ENCODE measurements around the gene TIMD4.

Gene TIMD4

DNA sequence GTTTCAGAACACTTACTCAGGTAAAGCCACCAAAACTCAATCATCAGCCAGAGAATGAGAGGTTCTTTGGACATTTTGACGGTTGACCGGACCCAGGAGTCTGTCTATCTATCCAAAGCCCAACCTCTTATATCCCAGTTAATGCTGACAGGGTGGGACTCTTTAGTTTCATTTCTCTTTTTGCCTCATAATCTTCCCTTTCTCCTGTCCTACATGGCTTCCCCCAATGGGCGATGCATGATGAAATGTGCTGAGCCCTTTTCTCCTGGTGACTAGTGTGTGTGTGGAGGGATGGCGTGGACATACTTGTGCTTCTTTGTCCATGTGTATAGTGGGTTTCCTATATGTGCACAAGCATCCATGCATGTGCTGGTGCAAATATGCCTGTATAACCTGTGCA is at the start of gene TIMD4:
Gene TIMD4, minus strand, starts transcription at position 102 of the 400 bp plus-strand sequence. Its CDS starts 28 bp downstream, at position 74.
- no peak within 1 kb of the TSS for H3K27ac ChIP-seq
- no peak for TF ChIP-seq ZFX (IDR thresholded peaks at IDR 0.05; ENCODE audit: borderline replicate concordance)
- TF ChIP-seq, protein P1, sequence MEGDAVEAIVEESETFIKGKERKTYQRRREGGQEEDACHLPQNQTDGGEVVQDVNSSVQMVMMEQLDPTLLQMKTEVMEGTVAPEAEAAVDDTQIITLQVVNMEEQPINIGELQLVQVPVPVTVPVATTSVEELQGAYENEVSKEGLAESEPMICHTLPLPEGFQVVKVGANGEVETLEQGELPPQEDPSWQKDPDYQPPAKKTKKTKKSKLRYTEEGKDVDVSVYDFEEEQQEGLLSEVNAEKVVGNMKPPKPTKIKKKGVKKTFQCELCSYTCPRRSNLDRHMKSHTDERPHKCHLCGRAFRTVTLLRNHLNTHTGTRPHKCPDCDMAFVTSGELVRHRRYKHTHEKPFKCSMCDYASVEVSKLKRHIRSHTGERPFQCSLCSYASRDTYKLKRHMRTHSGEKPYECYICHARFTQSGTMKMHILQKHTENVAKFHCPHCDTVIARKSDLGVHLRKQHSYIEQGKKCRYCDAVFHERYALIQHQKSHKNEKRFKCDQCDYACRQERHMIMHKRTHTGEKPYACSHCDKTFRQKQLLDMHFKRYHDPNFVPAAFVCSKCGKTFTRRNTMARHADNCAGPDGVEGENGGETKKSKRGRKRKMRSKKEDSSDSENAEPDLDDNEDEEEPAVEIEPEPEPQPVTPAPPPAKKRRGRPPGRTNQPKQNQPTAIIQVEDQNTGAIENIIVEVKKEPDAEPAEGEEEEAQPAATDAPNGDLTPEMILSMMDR (IDR thresholded peaks at IDR 0.05): no peak

DNA sequence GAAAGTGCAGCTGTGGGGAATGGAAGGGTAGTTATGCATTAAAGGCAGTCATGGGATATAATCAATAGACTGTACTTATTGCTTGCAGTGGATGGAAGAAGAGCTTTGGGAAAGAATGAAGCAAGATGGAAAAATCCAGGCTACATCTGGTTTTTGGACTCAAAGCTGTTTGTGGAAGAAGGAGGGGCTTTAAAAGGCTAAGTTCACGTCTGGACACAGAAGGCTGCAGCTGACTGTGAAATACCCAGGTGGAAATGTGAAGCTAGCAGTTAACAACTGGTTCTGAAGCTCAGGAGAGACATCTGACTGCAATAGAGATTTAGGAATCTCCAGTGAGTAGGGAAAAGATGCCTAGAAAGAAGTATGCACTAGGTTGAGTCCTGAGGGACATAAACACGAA is 43.2 kb upstream of the TIMD4 start:
- no peak for TF ChIP-seq ZFX (IDR thresholded peaks at IDR 0.05; ENCODE audit: borderline replicate concordance)
- TF ChIP-seq, protein P1 (IDR thresholded peaks at IDR 0.05): no peak

DNA sequence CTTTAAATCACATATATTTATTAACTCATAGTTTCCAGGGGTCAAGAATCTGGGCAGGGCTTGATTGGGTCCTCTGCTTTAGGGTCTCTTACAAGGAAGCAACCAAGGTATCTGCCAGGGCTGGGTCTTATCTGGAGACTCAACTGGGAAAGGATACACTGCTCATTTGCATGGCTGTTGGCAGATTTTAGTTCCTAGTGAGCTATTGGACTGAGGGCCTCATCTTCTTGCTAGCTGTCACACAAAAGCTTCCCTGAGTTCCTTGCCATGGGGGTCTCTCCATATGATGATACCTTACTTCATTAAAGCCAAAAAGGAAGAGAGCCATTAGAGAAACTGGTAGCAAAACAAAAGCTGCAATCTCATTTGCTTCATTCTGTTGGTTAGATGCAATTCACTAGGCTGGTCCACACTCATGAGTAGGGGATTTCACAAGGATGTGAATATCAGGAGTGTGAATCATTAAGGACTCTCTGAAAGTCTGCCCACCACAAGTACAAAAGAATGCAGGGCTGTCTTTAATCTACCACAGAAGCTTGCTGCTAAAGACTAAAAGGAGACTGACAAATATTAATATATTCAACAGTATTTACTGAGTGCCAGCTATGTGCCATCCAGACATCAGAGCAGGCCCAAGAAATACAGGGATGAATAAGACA is 42.0 kb upstream of the TIMD4 start:
- no peak for TF ChIP-seq ZFX (IDR thresholded peaks at IDR 0.05; ENCODE audit: borderline replicate concordance)
- TF ChIP-seq, protein P1 (IDR thresholded peaks at IDR 0.05): no peak

More for the DNA sequence above, 43.2 kb upstream of the TIMD4 start:
- no peak overlapping the region for H3K27ac ChIP-seq

DNA sequence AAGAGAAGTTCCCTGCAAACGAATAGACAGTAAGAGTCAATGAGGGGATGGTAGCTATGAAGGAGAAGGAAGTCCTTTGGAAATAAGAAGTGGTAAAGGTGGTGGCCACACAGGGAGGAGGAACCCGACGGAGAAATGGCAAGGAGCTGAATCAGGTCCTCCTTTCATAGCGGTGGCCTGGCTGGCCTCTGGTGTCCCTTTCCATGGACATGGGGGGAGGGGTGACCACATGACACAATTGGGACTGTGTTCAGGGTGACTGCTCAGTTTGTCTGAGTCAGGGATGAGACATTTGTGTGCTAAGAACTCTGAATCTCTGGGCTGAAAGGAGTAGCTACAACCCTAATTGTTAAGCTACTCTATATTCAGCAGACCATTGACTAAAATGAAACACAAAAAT is 28.7 kb upstream of the TIMD4 start:
- H3K27ac ChIP-seq: no peak overlapping the region
- TF ChIP-seq, protein P1 (IDR thresholded peaks at IDR 0.05): no peak
- no peak for TF ChIP-seq ZFX (IDR thresholded peaks at IDR 0.05; ENCODE audit: borderline replicate concordance)

More for the DNA sequence above, 42.0 kb upstream of the TIMD4 start:
- no peak overlapping the region for H3K27ac ChIP-seq

DNA sequence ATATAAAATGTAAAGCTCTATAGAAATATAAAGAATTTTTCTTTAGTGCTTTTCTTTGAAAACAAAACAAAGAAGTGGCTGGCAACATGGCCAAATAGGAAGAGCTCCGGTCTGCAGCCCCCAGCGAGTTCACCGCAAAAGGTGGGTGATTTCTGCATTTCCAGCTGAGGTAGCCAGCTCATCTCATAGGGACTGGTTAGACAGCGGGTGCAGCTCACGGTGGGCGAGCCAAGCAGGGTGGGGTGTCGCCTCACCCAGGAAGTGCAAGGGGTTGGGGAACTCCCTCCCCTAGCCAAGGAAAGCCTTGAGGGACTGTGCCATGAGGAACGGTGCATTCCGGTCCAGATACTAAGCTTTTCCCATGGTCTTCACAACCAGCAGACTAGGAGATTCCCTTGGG is 21.0 kb upstream of the TIMD4 start:
- TF ChIP-seq, protein P1 (IDR thresholded peaks at IDR 0.05): no peak
- no peak for TF ChIP-seq ZFX (IDR thresholded peaks at IDR 0.05; ENCODE audit: borderline replicate concordance)

DNA sequence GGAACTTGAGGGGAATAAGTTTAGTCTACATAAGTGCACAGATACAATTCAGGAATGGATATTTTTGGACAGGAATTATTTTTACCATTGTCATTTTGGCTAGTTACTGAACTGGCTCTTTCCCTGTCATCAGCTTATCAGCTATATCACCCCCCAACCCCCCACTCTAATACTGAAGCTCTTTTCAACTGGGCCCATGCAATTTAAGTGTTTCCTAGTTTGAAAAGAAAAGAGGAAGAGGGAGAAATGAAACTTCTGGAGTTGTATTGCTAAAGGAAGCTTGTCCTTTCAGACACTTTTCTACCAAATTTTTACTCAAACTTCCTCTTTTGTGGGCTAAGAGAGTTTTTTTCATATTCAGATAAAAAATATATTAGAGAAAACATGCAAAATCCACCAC is 18.5 kb upstream of the TIMD4 start:
- TF ChIP-seq, protein P1 (IDR thresholded peaks at IDR 0.05): no peak
- no peak for TF ChIP-seq ZFX (IDR thresholded peaks at IDR 0.05; ENCODE audit: borderline replicate concordance)
- H3K27ac ChIP-seq: no peak overlapping the region

More for the DNA sequence above, 21.0 kb upstream of the TIMD4 start:
- H3K27ac ChIP-seq: no peak overlapping the region

DNA sequence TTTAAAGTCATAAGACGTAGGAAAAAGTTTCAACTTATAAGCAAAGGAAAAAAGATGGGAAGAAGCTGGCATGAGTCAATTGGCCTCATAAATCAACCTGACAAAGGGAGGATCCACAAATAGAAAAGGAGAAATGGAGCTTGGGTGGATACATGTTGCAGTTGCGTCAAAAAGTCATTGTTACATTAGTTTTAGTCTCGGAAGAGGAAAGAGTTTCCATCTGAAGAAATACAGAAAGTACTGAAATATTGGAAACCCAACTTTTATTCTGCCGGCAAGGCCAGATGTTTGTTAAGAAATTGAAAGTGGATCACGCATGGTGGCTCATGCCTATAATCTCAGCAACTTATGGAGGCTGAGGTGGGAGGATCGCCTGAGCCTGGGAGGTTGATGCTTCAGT is 11.3 kb upstream of the TIMD4 start:
- TF ChIP-seq, protein P1 (IDR thresholded peaks at IDR 0.05): no peak
- no peak for TF ChIP-seq ZFX (IDR thresholded peaks at IDR 0.05; ENCODE audit: borderline replicate concordance)
- H3K27ac ChIP-seq: no peak overlapping the region

All from 22Rv1 (cell line).